HG03442 (cell line): ENCODE results near the gene CST6.

Experiments
- ATAC-seq: cut with Tn5 transposase; IDR thresholded peaks from one replicate; pipeline ENCODE4 v1.9.1; 2021; ENCODE audit warnings: mild to moderate bottlenecking, moderate library complexity; ENCODE audit not compliant: unreplicated experiment

CST6 gene

GRCh38 chr11:66011785-66012303 is at the start of gene CST6:
CST6 (plus strand) TSS chr11:66012008; CDS start chr11:66012045, 37 bp downstream.
- ATAC-seq: no peak

GRCh38 chr11:65962141-65962564 is 49.7 kb upstream of the CST6 start:
- no peak for ATAC-seq

- ATAC-seq: no peak
Measured at GRCh38 chr11:65964906-65965305, 46.9 kb upstream of the CST6 start.

- ATAC-seq: no peak
Measured at GRCh38 chr11:65965986-65966762, 45.6 kb upstream of the CST6 start.

GRCh38 chr11:65967329-65967934 is 44.4 kb upstream of the CST6 start:
- ATAC-seq: no peak

- no peak for ATAC-seq
Measured at GRCh38 chr11:65968600-65969482, 43.0 kb upstream of the CST6 start.

GRCh38 chr11:65972116-65972515 is 39.7 kb upstream of the CST6 start:
- no peak for ATAC-seq

- no peak for ATAC-seq
Measured at GRCh38 chr11:65973439-65974110, 38.2 kb upstream of the CST6 start.

- no peak for ATAC-seq
Measured at GRCh38 chr11:65975771-65976170, 36.0 kb upstream of the CST6 start.

- ATAC-seq: no peak
Measured at GRCh38 chr11:65976216-65977176, 35.3 kb upstream of the CST6 start.

GRCh38 chr11:65977621-65978390 is 34.0 kb upstream of the CST6 start:
- no peak for ATAC-seq

GRCh38 chr11:65978391-65979238 is 33.2 kb upstream of the CST6 start:
- no peak for ATAC-seq

- no peak for ATAC-seq
Measured at GRCh38 chr11:65979261-65979759, 32.5 kb upstream of the CST6 start.

- ATAC-seq: no peak
Measured at GRCh38 chr11:65981101-65981740, 30.6 kb upstream of the CST6 start.

GRCh38 chr11:65981972-65982823 is 29.6 kb upstream of the CST6 start:
- ATAC-seq: no peak

GRCh38 chr11:65982824-65983588 is 28.8 kb upstream of the CST6 start:
- ATAC-seq: no peak
